CD4-positive, CD25-positive, alpha-beta regulatory T cell (primary cell): ENCODE results near the gene TELO2. TPM values are rescaled to one million over a fixed set of nuclear protein-coding genes. Genes with fewer than 3 reads are reported as not detected.

ENCODE experiments used
- polyA plus RNA-seq, 4 donors: library from polyadenylated mRNA; unstranded; fragments of 300-500 nt; fragmentation: Illumina TruSeq; gene quantifications; one replicate each; pipeline ENCODE4 v1.2.3, GENCODE V29; 2021
- total RNA-seq: library from RNA; stranded (reverse); gene quantifications from one replicate; pipeline ENCODE4 v1.2.3, GENCODE V29; 2022

Gene TELO2
- total and polyA plus RNA-seq, 5 donors from 2014 or later, result 9.1 to 27.4 (median 12.0) TPM

Other genes starting within 250 kb of the TELO2 start
- gene TPSD1, start 237.3 kb upstream of the TELO2 start, total RNA-seq, result not detected
- gene TPSD1, start 237.3 kb upstream of the TELO2 start, polyA plus RNA-seq, result not detected
- gene UBE2I, start 183.7 kb upstream of the TELO2 start, total RNA-seq, result 205 TPM
- gene UBE2I, start 183.7 kb upstream of the TELO2 start, polyA plus RNA-seq, result 100 to 1,000 TPM in 1 of 4 donors, 10 to 100 TPM in 3; 75.5 to 124 (median 89.6) TPM
- 3.1 TPM for gene BAIAP3, start 159.7 kb upstream of the TELO2 start, total RNA-seq
- gene BAIAP3, start 159.7 kb upstream of the TELO2 start, polyA plus RNA-seq, result under 1 TPM; 0.11 to 0.79 (median 0.27) TPM
- gene TSR3, start 141.5 kb upstream of the TELO2 start, total RNA-seq, result 31.5 TPM
- gene TSR3, start 141.5 kb upstream of the TELO2 start, polyA plus RNA-seq, result 100 to 1,000 TPM in 1 of 4 donors, 10 to 100 TPM in 3; 81.1 to 103 (median 94.1) TPM
- gene GNPTG, start 141.4 kb upstream of the TELO2 start, total RNA-seq, result 44.1 TPM
- 10 to 100 TPM; 43.2 to 51.3 (median 46.3) TPM for gene GNPTG, start 141.4 kb upstream of the TELO2 start, polyA plus RNA-seq
- 94.3 TPM for gene UNKL, start 78.7 kb upstream of the TELO2 start, total RNA-seq
- 1 to 10 TPM; 6.3 to 9.6 (median 8.1) TPM for gene UNKL, start 78.7 kb upstream of the TELO2 start, polyA plus RNA-seq
- 6.6 TPM for gene UQCC4, start 72.6 kb upstream of the TELO2 start, total RNA-seq
- 10 to 100 TPM; 35.0 to 39.6 (median 36.8) TPM for gene UQCC4, start 72.6 kb upstream of the TELO2 start, polyA plus RNA-seq
- not detected for gene PERCC1, start 62.3 kb upstream of the TELO2 start, total RNA-seq
- not detected for gene PERCC1, start 62.3 kb upstream of the TELO2 start, polyA plus RNA-seq
- 2.6 TPM for gene CCDC154, start 48.8 kb upstream of the TELO2 start, total RNA-seq
- gene CCDC154, start 48.8 kb upstream of the TELO2 start, polyA plus RNA-seq, result not detected
- gene CLCN7, start 18.3 kb upstream of the TELO2 start, total RNA-seq, result 104 TPM
- gene CLCN7, start 18.3 kb upstream of the TELO2 start, polyA plus RNA-seq, result 10 to 100 TPM; 22.0 to 24.9 (median 23.5) TPM
- gene PTX4, start 4.4 kb upstream of the TELO2 start, total RNA-seq, result not detected
- gene PTX4, start 4.4 kb upstream of the TELO2 start, polyA plus RNA-seq, result not detected
- gene TMEM204, start 40.3 kb downstream of the TELO2 start, total RNA-seq, result 25.8 TPM
- 10 to 100 TPM; 59.8 to 97.4 (median 69.1) TPM for gene TMEM204, start 40.3 kb downstream of the TELO2 start, polyA plus RNA-seq
- gene IFT140, start 118.7 kb downstream of the TELO2 start, total RNA-seq, result 2.5 TPM
- gene IFT140, start 118.7 kb downstream of the TELO2 start, polyA plus RNA-seq, result 1 to 10 TPM; 1.1 to 2.0 (median 1.5) TPM
- gene CRAMP1, start 119.0 kb downstream of the TELO2 start, total RNA-seq, result 30.5 TPM
- gene CRAMP1, start 119.0 kb downstream of the TELO2 start, polyA plus RNA-seq, result 1 to 10 TPM in 2 of 4 donors, under 1 TPM in 2; 0.49 to 1.6 (median 1.1) TPM
- 13.7 TPM for gene JPT2, start 184.9 kb downstream of the TELO2 start, total RNA-seq
- 10 to 100 TPM in 2 of 4 donors, 1 to 10 TPM in 2; 9.7 to 13.9 (median 10.2) TPM for gene JPT2, start 184.9 kb downstream of the TELO2 start, polyA plus RNA-seq
- 222 TPM for gene MAPK8IP3, start 212.8 kb downstream of the TELO2 start, total RNA-seq
- gene MAPK8IP3, start 212.8 kb downstream of the TELO2 start, polyA plus RNA-seq, result 1 to 10 TPM in 3 of 4 donors, under 1 TPM in 1; 0.79 to 2.2 (median 1.2) TPM